ELR (cell line): Measurements from ENCODE around the gene NECAB2.

Source experiments
- DNase-seq: peaks from one replicate; pipeline ENCODE4 v3.0.0-alpha.2; 2015; ENCODE audit warnings: low read depth

NECAB2 gene

GRCh38 chr16:83967838-83968305 is at the start of gene NECAB2:
Gene NECAB2 (plus strand): TSS chr16:83968244. CDS start chr16:83968649, 405 bp downstream.
- peak; percentile 59 for DNase-seq

GRCh38 chr16:83920894-83921491 is 47.1 kb upstream of the NECAB2 start:
- DNase-seq, result no peak

- DNase-seq, result no peak
Observed at GRCh38 chr16:83923581-83924365, 44.3 kb upstream of the NECAB2 start.

GRCh38 chr16:83924686-83925085 is 43.4 kb upstream of the NECAB2 start:
- DNase-seq, result no peak

- DNase-seq, result no peak
Observed at GRCh38 chr16:83925095-83925905, 42.7 kb upstream of the NECAB2 start.

GRCh38 chr16:83925957-83926725 is 41.9 kb upstream of the NECAB2 start:
- DNase-seq, result peak; percentile 24

- peak; percentile 91 for DNase-seq
Observed at GRCh38 chr16:83926726-83927397, 41.2 kb upstream of the NECAB2 start.

- peak; percentile 31 for DNase-seq
Observed at GRCh38 chr16:83928341-83929055, 39.5 kb upstream of the NECAB2 start.

- no peak for DNase-seq
Observed at GRCh38 chr16:83929811-83930555, 38.1 kb upstream of the NECAB2 start.

GRCh38 chr16:83930730-83931500 is 37.1 kb upstream of the NECAB2 start:
- DNase-seq, result no peak

GRCh38 chr16:83931556-83931955 is 36.5 kb upstream of the NECAB2 start:
- DNase-seq, result no peak

- no peak for DNase-seq
Observed at GRCh38 chr16:83932304-83932703, 35.7 kb upstream of the NECAB2 start.

GRCh38 chr16:83932955-83933673 is 34.9 kb upstream of the NECAB2 start:
- DNase-seq, result peak; percentile 40

GRCh38 chr16:83933885-83934683 is 34.0 kb upstream of the NECAB2 start:
- no peak for DNase-seq

GRCh38 chr16:83934684-83934977 is 33.4 kb upstream of the NECAB2 start:
- no peak for DNase-seq

- DNase-seq, result no peak
Observed at GRCh38 chr16:83935005-83935857, 32.8 kb upstream of the NECAB2 start.

- no peak for DNase-seq
Observed at GRCh38 chr16:83935858-83936255, 32.2 kb upstream of the NECAB2 start.
